ENCODE data around the gene C2CD2.

The C2CD2 gene

GRCh38 chr21:41866274-41866809 lies 87.5 kb downstream of the C2CD2 start:
- no peak for DNase-seq (ENCODE audit: low spot score)

GRCh38 chr21:41865002-41865777 lies 88.6 kb downstream of the C2CD2 start:
- no peak for DNase-seq (ENCODE audit: low spot score)

GRCh38 chr21:41864311-41865001 lies 89.4 kb downstream of the C2CD2 start:
- no peak for DNase-seq (ENCODE audit: low spot score)

GRCh38 chr21:41863439-41863740 lies 90.4 kb downstream of the C2CD2 start:
- DNase-seq (ENCODE audit: low spot score), result no peak

GRCh38 chr21:41861987-41862386 lies 91.8 kb downstream of the C2CD2 start:
- no peak for DNase-seq (ENCODE audit: low spot score)

- no peak for DNase-seq (ENCODE audit: low spot score)
These were observed 92.6 kb downstream of the C2CD2 start for GRCh38 chr21:41861255-41861654.

- no peak for DNase-seq (ENCODE audit: low spot score)
These were observed 94.4 kb downstream of the C2CD2 start for GRCh38 chr21:41859297-41859980.

GRCh38 chr21:41858466-41859296 lies 95.1 kb downstream of the C2CD2 start:
- no peak for DNase-seq (ENCODE audit: low spot score)

GRCh38 chr21:41857771-41858300 lies 96.0 kb downstream of the C2CD2 start:
- no peak for DNase-seq (ENCODE audit: low spot score)

- no peak for DNase-seq (ENCODE audit: low spot score)
These were observed 97.2 kb downstream of the C2CD2 start for GRCh38 chr21:41856572-41856971.

GRCh38 chr21:41854426-41854995 lies 99.3 kb downstream of the C2CD2 start:
- no peak for DNase-seq (ENCODE audit: low spot score)

- no peak for DNase-seq (ENCODE audit: low spot score)
These were observed 100.9 kb downstream of the C2CD2 start for GRCh38 chr21:41852929-41853320.

GRCh38 chr21:41852151-41852928 lies 101.5 kb downstream of the C2CD2 start:
- no peak for DNase-seq (ENCODE audit: low spot score)

GRCh38 chr21:41851090-41851790 lies 102.6 kb downstream of the C2CD2 start:
- no peak for DNase-seq (ENCODE audit: low spot score)

- no peak for DNase-seq (ENCODE audit: low spot score)
These were observed 103.7 kb downstream of the C2CD2 start for GRCh38 chr21:41850085-41850484.

GRCh38 chr21:41848958-41849580 lies 104.7 kb downstream of the C2CD2 start:
- no peak for DNase-seq (ENCODE audit: low spot score)

- no peak for DNase-seq (ENCODE audit: low spot score)
These were observed 105.3 kb downstream of the C2CD2 start for GRCh38 chr21:41848533-41848932.

GRCh38 chr21:41847066-41847804 lies 106.6 kb downstream of the C2CD2 start:
- peak; percentile 4 for DNase-seq (ENCODE audit: low spot score)

GRCh38 chr21:41846536-41846935 lies 107.3 kb downstream of the C2CD2 start:
- no peak for DNase-seq (ENCODE audit: low spot score)

Measured in RKO (cell line).